GM12865 (cell line): ENCODE data around the gene CFTR.

Source experiments
- DNase-seq: peaks from one replicate; pipeline ENCODE4 v3.0.0; 2010; ENCODE audit warnings: low read depth
- H3K4me3 ChIP-seq: 2 replicates; pipeline ENCODE4 v1.5.1; 2011; ENCODE audit warnings: mild to moderate bottlenecking, low read depth, low read length, control low read depth
- TF ChIP-seq, protein P1 (sequence below): IDR thresholded peaks from 2 replicates; pipeline ENCODE4 v1.5.1; 2011; ENCODE audit warnings: low read length, control low read depth, low read depth, inconsistent platforms; ENCODE audit not compliant: insufficient read depth; ENCODE audit errors: missing control alignments

The CFTR gene

GRCh38 chr7:117559391-117559790, 79.6 kb downstream of the CFTR start:
- TF ChIP-seq, protein P1, sequence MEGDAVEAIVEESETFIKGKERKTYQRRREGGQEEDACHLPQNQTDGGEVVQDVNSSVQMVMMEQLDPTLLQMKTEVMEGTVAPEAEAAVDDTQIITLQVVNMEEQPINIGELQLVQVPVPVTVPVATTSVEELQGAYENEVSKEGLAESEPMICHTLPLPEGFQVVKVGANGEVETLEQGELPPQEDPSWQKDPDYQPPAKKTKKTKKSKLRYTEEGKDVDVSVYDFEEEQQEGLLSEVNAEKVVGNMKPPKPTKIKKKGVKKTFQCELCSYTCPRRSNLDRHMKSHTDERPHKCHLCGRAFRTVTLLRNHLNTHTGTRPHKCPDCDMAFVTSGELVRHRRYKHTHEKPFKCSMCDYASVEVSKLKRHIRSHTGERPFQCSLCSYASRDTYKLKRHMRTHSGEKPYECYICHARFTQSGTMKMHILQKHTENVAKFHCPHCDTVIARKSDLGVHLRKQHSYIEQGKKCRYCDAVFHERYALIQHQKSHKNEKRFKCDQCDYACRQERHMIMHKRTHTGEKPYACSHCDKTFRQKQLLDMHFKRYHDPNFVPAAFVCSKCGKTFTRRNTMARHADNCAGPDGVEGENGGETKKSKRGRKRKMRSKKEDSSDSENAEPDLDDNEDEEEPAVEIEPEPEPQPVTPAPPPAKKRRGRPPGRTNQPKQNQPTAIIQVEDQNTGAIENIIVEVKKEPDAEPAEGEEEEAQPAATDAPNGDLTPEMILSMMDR = no peak
- no peak for DNase-seq

DNA sequence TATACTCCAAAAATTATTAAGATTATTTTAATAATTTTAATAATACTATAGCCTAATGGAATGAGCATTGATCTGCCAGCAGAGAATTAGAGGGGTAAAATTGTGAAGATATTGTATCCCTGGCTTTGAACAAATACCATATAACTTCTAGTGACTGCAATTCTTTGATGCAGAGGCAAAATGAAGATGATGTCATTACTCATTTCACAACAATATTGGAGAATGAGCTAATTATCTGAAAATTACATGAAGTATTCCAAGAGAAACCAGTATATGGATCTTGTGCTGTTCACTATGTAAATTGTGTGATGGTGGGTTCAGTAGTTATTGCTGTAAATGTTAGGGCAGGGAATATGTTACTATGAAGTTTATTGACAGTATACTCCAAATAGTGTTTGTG, 80.2 kb downstream of the CFTR start:
- DNase-seq = no peak
- H3K4me3 ChIP-seq = no peak overlapping the region
- TF ChIP-seq, protein P1 = no peak

More at GRCh38 chr7:117559391-117559790, 79.6 kb downstream of the CFTR start:
- H3K4me3 ChIP-seq = no peak overlapping the region

DNA sequence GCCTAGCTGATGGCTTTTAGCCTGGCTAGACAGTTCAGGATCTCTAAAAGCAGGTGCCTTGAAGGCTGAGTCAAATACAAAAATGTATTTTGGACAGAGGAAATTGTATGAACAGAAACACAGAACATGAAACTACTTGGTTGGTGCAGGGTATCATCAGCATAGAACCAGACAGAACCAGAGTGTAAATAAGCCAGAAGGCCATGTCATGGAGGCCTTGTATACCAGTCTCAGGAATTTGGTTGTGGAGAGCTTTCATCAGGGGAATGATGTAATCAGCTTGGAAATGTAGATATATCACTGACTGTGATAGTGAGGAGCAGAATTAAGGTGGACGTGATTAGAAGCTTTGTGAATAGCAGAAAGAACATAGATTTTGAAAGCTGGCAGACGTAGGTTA, 82.9 kb downstream of the CFTR start:
- no peak overlapping the region for H3K4me3 ChIP-seq
- TF ChIP-seq, protein P1 = no peak
- no peak for DNase-seq

GRCh38 chr7:117564080-117564479, 84.3 kb downstream of the CFTR start:
- DNase-seq = peak; percentile 29
- no peak overlapping the region for H3K4me3 ChIP-seq
- TF ChIP-seq, protein P1 = no peak

GRCh38 chr7:117564627-117565026, 84.8 kb downstream of the CFTR start:
- DNase-seq = no peak
- TF ChIP-seq, protein P1 = no peak

GRCh38 chr7:117565226-117565625, 85.4 kb downstream of the CFTR start:
- no peak overlapping the region for H3K4me3 ChIP-seq
- DNase-seq = no peak
- TF ChIP-seq, protein P1 = no peak

More at GRCh38 chr7:117564627-117565026, 84.8 kb downstream of the CFTR start:
- H3K4me3 ChIP-seq = no peak overlapping the region

- no peak for DNase-seq
These were observed 88.0 kb downstream of the CFTR start for GRCh38 chr7:117567781-117568180.

More at GRCh38 chr7:117567781-117568180, 88.0 kb downstream of the CFTR start:
- TF ChIP-seq, protein P1 = no peak
- no peak overlapping the region for H3K4me3 ChIP-seq
